Measurements from ENCODE around the gene TNF. TPM values are rescaled to one million over a fixed set of nuclear protein-coding genes. Genes with fewer than 3 reads are reported as not detected.

Gene TNF
- not detected in 2 replicates for total RNA-seq
- not detected in 2 replicates for polyA plus RNA-seq
- polyA plus RNA-seq (2012) = not detected in 2 replicates
- polyA minus RNA-seq (ENCODE audit: low replicate concordance) = not detected in 2 replicates

GRCh38 chr6:31575335-31575901, at the start of gene TNF:
TNF (plus strand) TSS chr6:31575565; CDS start chr6:31575742, 177 bp downstream.
- no peak for TF ChIP-seq CTCF (conservative IDR thresholded peaks at IDR 0.05 in 1 of 2, IDR thresholded peaks at IDR 0.05 in 1 of 2; ENCODE audit: low read depth in 1 of 2, low read length in 2 of 2)
- no peak for TF ChIP-seq EZH2 (IDR thresholded peaks at IDR 0.05; ENCODE audit: low read length, missing control alignments)
- Histone ChIP-seq H3K36me3 (ENCODE audit: control insufficient read depth, insufficient read depth, low read length) (no peaks in the 10 kb centered on the region), H3K4me1 (ENCODE audit: control insufficient read depth, extremely low read depth, insufficient read depth, low read length) (no peaks in the 10 kb centered on the region), H4K20me1 (ENCODE audit: control insufficient read depth, extremely low read depth, insufficient read depth, low read length) (no peaks in the 10 kb centered on the region), H3K27ac (ENCODE audit: insufficient read depth, low read length) (no peak within 1 kb of the TSS), H3K4me2 (ENCODE audit: extremely low read depth, insufficient read depth, low read length) (no peak within 1 kb of the TSS), H3K9me3 (ENCODE audit: control insufficient read depth, insufficient read depth, low read depth, low read length) (no peaks in the 10 kb centered on the region), H3K4me3 (replicated peaks in 1 of 4; ENCODE audit: control extremely low read depth in 1 of 4, insufficient read depth in 1 of 4, low read depth in 3 of 4, low read length in 4 of 4) (no peak within 1 kb of the TSS), H3K9ac (ENCODE audit: insufficient read depth, low read length) (no peak within 1 kb of the TSS), H2AFZ (ENCODE audit: low read length) (no peak within 1 kb of the TSS), H3K27me3 (ENCODE audit: control insufficient read depth, insufficient read depth, low read length) (peaks cover 28% of the 10 kb centered on the region), H3K79me2 (ENCODE audit: control insufficient read depth, insufficient read depth, low read length) (no peaks in the 10 kb centered on the region)
- no peak for DNase-seq (ENCODE audit: low read depth in 2 of 2)

- peaks cover 8% of the 10 kb centered on the region for H3K4me1 ChIP-seq (ENCODE audit: control insufficient read depth, extremely low read depth, insufficient read depth, low read length)
- H3K27me3 ChIP-seq (ENCODE audit: control insufficient read depth, insufficient read depth, low read length) = no peaks in the 10 kb centered on the region
- peak overlapping the region; percentile 20 for H2AFZ ChIP-seq (ENCODE audit: low read length)
- H3K36me3 ChIP-seq (ENCODE audit: control insufficient read depth, insufficient read depth, low read length) = peaks cover 8% of the 10 kb centered on the region
- no peak overlapping the region for H3K9ac ChIP-seq (ENCODE audit: insufficient read depth, low read length)
- no peaks in the 10 kb centered on the region for H4K20me1 ChIP-seq (ENCODE audit: control insufficient read depth, extremely low read depth, insufficient read depth, low read length)
- DNase-seq (ENCODE audit: low read depth in 2 of 2) = peak in 1 of 2 donors; percentile 48
- peak overlapping the region; percentile 25 for H3K4me2 ChIP-seq (ENCODE audit: extremely low read depth, insufficient read depth, low read length)
- no peaks in the 10 kb centered on the region for H3K79me2 ChIP-seq (ENCODE audit: control insufficient read depth, insufficient read depth, low read length)
- no peak overlapping the region for H3K4me3 ChIP-seq (replicated peaks in 1 of 4; ENCODE audit: control extremely low read depth in 1 of 4, insufficient read depth in 1 of 4, low read depth in 3 of 4, low read length in 4 of 4)
- TF ChIP-seq EZH2 (IDR thresholded peaks at IDR 0.05; ENCODE audit: low read length, missing control alignments) (no peak), CTCF (conservative IDR thresholded peaks at IDR 0.05 in 1 of 2, IDR thresholded peaks at IDR 0.05 in 1 of 2; ENCODE audit: low read depth in 1 of 2, low read length in 2 of 2) (no peak)
- H3K9me3 ChIP-seq (ENCODE audit: control insufficient read depth, insufficient read depth, low read depth, low read length) = no peaks in the 10 kb centered on the region
- peak overlapping the region; percentile 37 for H3K27ac ChIP-seq (ENCODE audit: insufficient read depth, low read length)
Measured at GRCh38 chr6:31525932-31526591, 49.3 kb upstream of the TNF start.

GRCh38 chr6:31528307-31528777, 47.0 kb upstream of the TNF start:
- Histone ChIP-seq H3K9me3 (ENCODE audit: control insufficient read depth, insufficient read depth, low read depth, low read length) (no peaks in the 10 kb centered on the region), H3K4me2 (ENCODE audit: extremely low read depth, insufficient read depth, low read length) (no peak overlapping the region), H4K20me1 (ENCODE audit: control insufficient read depth, extremely low read depth, insufficient read depth, low read length) (no peaks in the 10 kb centered on the region), H3K4me1 (ENCODE audit: control insufficient read depth, extremely low read depth, insufficient read depth, low read length) (peaks cover 8% of the 10 kb centered on the region), H3K36me3 (ENCODE audit: control insufficient read depth, insufficient read depth, low read length) (peaks cover 19% of the 10 kb centered on the region), H3K9ac (ENCODE audit: insufficient read depth, low read length) (no peak overlapping the region), H3K27ac (ENCODE audit: insufficient read depth, low read length) (no peak overlapping the region), H3K79me2 (ENCODE audit: control insufficient read depth, insufficient read depth, low read length) (peaks cover 3% of the 10 kb centered on the region), H2AFZ (ENCODE audit: low read length) (no peak overlapping the region), H3K27me3 (ENCODE audit: control insufficient read depth, insufficient read depth, low read length) (no peaks in the 10 kb centered on the region), H3K4me3 (replicated peaks in 1 of 4; ENCODE audit: control extremely low read depth in 1 of 4, insufficient read depth in 1 of 4, low read depth in 3 of 4, low read length in 4 of 4) (no peak overlapping the region)
- no peak for DNase-seq (ENCODE audit: low read depth in 2 of 2)
- no peak for TF ChIP-seq EZH2 (IDR thresholded peaks at IDR 0.05; ENCODE audit: low read length, missing control alignments)
- TF ChIP-seq CTCF (conservative IDR thresholded peaks at IDR 0.05 in 1 of 2, IDR thresholded peaks at IDR 0.05 in 1 of 2; ENCODE audit: low read depth in 1 of 2, low read length in 2 of 2) = no peak

Data from fibroblast of lung (primary cell).